Keratinocyte (primary cell): ENCODE results near the gene LATS2. TPM values are rescaled to one million over a fixed set of nuclear protein-coding genes. Genes with fewer than 3 reads are reported as not detected.

Source experiments
- DNase-seq: peaks from one replicate; pipeline ENCODE4 v3.0.0-alpha.2; 2011; ENCODE audit warnings: low read depth, missing footprints, low spot score
- FAIRE-seq: peaks from 2 replicates; lab custom pipeline; 2011; peaks lifted over from hg19 to GRCh38; lab: Jason Lieb, UNC
- H2AFZ ChIP-seq: 2 replicates; pipeline ENCODE4 v1.6.0; 2012; ENCODE audit warnings: low read length, control low read depth, inconsistent platforms; ENCODE audit not compliant: control insufficient read depth
- H3K27ac ChIP-seq: 2 replicates; pipeline ENCODE4 v1.5.1; 2011; ENCODE audit warnings: low read length; ENCODE audit not compliant: control insufficient read depth, insufficient read depth
- H3K27me3 ChIP-seq: 3 replicates; pipeline ENCODE4 v1.6.0; 2011; ENCODE audit warnings: low read length; ENCODE audit not compliant: control insufficient read depth, insufficient read depth; ENCODE audit errors: extremely low read depth
- H3K36me3 ChIP-seq, 2 experiments: 2 replicates in 1 of 2; 3 replicates in 1 of 2; pipeline ENCODE4 v1.5.1; 2011; ENCODE audit warnings: low read length in 2 of 2, mild to moderate bottlenecking in 1 of 2; ENCODE audit not compliant: control insufficient read depth in 2 of 2, insufficient read depth in 2 of 2; ENCODE audit errors: extremely low read depth in 1 of 2
- H3K4me1 ChIP-seq: 3 replicates; pipeline ENCODE4 v1.5.1; 2011; ENCODE audit warnings: low read length; ENCODE audit not compliant: control insufficient read depth, insufficient read depth; ENCODE audit errors: extremely low read depth
- H3K4me2 ChIP-seq: 3 replicates; pipeline ENCODE4 v1.6.0; 2011; ENCODE audit warnings: low read depth, low read length; ENCODE audit not compliant: control insufficient read depth, insufficient read depth; ENCODE audit errors: extremely low read depth
- H3K4me3 ChIP-seq, 3 experiments: fragments of 200-600 bp in 1 of 3; sonication (generic) in 1 of 3; 2 replicates in 2 of 3; 3 replicates in 1 of 3; pipeline ENCODE4 v1.5.1; 2011 to 2016; ENCODE audit warnings: low read length in 3 of 3, mild to moderate bottlenecking in 3 of 3, control low read depth in 2 of 3, inconsistent platforms in 1 of 3, low read depth in 1 of 3, mixed read lengths in 1 of 3, mixed run types in 1 of 3, moderate library complexity in 1 of 3; ENCODE audit not compliant: control insufficient read depth in 2 of 3, insufficient read depth in 2 of 3; ENCODE audit errors: extremely low read depth in 1 of 3
- H3K79me2 ChIP-seq: 2 replicates; pipeline ENCODE4 v1.6.0; 2012; ENCODE audit warnings: low read length; ENCODE audit not compliant: control insufficient read depth, insufficient read depth
- H3K9ac ChIP-seq: 3 replicates; pipeline ENCODE4 v1.6.0; 2011; ENCODE audit warnings: low read length; ENCODE audit not compliant: control insufficient read depth, insufficient read depth; ENCODE audit errors: extremely low read depth
- H3K9me1 ChIP-seq: 3 replicates; pipeline ENCODE4 v1.6.0; 2011; ENCODE audit warnings: low read length; ENCODE audit not compliant: control insufficient read depth, insufficient read depth; ENCODE audit errors: extremely low read depth
- H3K9me3 ChIP-seq: 2 replicates; pipeline ENCODE4 v1.5.1; 2012; ENCODE audit warnings: low read depth, low read length; ENCODE audit not compliant: control insufficient read depth
- H4K20me1 ChIP-seq: 3 replicates; pipeline ENCODE4 v1.6.0; 2011; ENCODE audit warnings: low read length; ENCODE audit not compliant: control insufficient read depth, insufficient read depth; ENCODE audit errors: extremely low read depth
- EZH2 ChIP-seq: IDR thresholded peaks from one replicate; pipeline ENCODE4 v1.6.1; 2012; ENCODE audit warnings: inconsistent platforms, mild to moderate bottlenecking, low read length, moderate library complexity
- dilution Hi-C: fragments of 300-500 bp; cut with MboI; formaldehyde crosslinking; loops from one replicate; pipeline ENCODE4 v1.7.0; 2020; ENCODE audit warnings: low sequenced_read_pairs; ENCODE audit not compliant: extremely low pct_ligation_motif_present
- polyA plus RNA-seq, 5 experiments: library from polyadenylated mRNA; depleted of rRNA in 3 of 5; stranded (reverse) in 3 of 5; stranded (forward) in 1 of 5; unstranded in 1 of 5; fragments of >200 nt; gene quantifications; 1 replicate in 1 of 5; 2 replicates in 3 of 5; 3 replicates in 1 of 5; pipeline versions ENCODE4 v1.2.1 to v1.2.3, GENCODE V29; 2011 to 2012; ENCODE audit warnings: missing spikeins in 2 of 5, low read depth in 1 of 5, low replicate concordance in 1 of 5
- TF ChIP-seq, protein P1 (sequence below), 3 experiments: IDR thresholded peaks in 1 of 3; conservative IDR thresholded peaks in 1 of 3; optimal IDR thresholded peaks in 1 of 3; 2 replicates in 2 of 3; 3 replicates in 1 of 3; pipeline versions ENCODE3 to v1.5.1; 2011; ENCODE audit warnings: low read length in 3 of 3, mild to moderate bottlenecking in 3 of 3, moderate library complexity in 2 of 3, control low read depth in 1 of 3, inconsistent platforms in 1 of 3; ENCODE audit not compliant: insufficient read depth in 2 of 3; ENCODE audit errors: extremely low read depth in 1 of 3

LATS2 gene
- polyA plus RNA-seq, 1 donor (not counting 4 experiments of a cell fraction or from before 2014, with no cell fraction given) = 6.7 TPM

DNA sequence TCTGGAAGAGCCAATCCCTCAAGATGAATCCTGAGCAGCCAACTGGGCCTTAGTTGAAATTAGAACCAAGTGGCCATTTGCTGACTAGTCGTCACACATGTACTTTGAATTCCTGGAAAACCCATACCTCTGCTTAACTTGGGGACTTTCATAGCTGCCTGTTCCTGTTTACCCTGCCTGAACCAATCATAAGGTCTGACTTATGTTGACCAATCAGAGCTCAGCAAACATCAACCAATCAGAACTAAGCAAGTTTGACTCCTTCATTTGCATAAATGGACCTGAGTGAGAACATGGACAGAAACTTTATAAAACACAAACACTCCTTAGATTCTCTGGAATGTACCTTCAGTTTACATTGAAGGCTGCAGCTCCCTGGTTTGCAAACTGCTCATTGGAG lies 50.8 kb downstream of the LATS2 start:
- H4K20me1 ChIP-seq = peaks cover 11% of the 10 kb centered on the region
- H3K9me3 ChIP-seq = no peaks in the 10 kb centered on the region
- no peak for FAIRE-seq
- dilution Hi-C loops = no loop called here
- H3K36me3 ChIP-seq = no peaks in the 10 kb centered on the region
- peaks cover 6% of the 10 kb centered on the region for H3K4me1 ChIP-seq
- H3K79me2 ChIP-seq = peaks cover 86% of the 10 kb centered on the region
- H3K27ac ChIP-seq = no peak overlapping the region
- no peak overlapping the region for H3K4me3 ChIP-seq
- no peak for DNase-seq
- TF ChIP-seq EZH2 = no peak
- H3K4me2 ChIP-seq = no peak overlapping the region
- no peak overlapping the region for H2AFZ ChIP-seq
- H3K9me1 ChIP-seq = no peaks in the 10 kb centered on the region
- H3K27me3 ChIP-seq = no peaks in the 10 kb centered on the region
- H3K9ac ChIP-seq = no peak overlapping the region

DNA sequence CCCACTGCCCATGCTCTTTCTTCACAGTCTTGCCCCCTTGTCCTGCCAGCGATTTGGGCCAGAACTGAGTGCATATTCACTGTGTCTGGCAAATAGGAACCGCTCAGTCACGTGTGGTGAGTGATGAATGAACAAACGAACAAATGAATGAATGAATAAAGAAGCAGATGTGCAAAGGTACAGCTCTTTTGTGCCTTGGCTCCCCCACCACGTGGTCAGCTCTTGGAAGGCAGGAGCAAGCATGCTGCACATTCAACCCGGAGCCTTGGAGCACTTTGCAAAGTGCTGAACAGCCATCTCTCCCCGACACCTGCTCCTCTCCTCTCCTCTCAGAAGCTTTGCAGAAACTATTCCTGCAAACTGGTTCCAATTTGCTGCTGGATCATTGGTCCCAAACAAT lies 52.4 kb downstream of the LATS2 start:
- Histone ChIP-seq H3K4me1 (no peaks in the 10 kb centered on the region), H3K4me2 (no peak overlapping the region), H3K36me3 (peaks cover 0 to 5% of the 10 kb centered on the region in 2 experiments), H3K9me3 (no peaks in the 10 kb centered on the region), H2AFZ (no peak overlapping the region), H3K27ac (no peak overlapping the region), H3K9me1 (no peaks in the 10 kb centered on the region), H3K4me3 (no peak overlapping the region), H3K27me3 (no peaks in the 10 kb centered on the region), H4K20me1 (peaks cover 11% of the 10 kb centered on the region), H3K9ac (no peak overlapping the region), H3K79me2 (peaks cover 85% of the 10 kb centered on the region)
- TF ChIP-seq, protein P1, sequence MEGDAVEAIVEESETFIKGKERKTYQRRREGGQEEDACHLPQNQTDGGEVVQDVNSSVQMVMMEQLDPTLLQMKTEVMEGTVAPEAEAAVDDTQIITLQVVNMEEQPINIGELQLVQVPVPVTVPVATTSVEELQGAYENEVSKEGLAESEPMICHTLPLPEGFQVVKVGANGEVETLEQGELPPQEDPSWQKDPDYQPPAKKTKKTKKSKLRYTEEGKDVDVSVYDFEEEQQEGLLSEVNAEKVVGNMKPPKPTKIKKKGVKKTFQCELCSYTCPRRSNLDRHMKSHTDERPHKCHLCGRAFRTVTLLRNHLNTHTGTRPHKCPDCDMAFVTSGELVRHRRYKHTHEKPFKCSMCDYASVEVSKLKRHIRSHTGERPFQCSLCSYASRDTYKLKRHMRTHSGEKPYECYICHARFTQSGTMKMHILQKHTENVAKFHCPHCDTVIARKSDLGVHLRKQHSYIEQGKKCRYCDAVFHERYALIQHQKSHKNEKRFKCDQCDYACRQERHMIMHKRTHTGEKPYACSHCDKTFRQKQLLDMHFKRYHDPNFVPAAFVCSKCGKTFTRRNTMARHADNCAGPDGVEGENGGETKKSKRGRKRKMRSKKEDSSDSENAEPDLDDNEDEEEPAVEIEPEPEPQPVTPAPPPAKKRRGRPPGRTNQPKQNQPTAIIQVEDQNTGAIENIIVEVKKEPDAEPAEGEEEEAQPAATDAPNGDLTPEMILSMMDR (optimal IDR thresholded peaks at IDR 0.05 in 1 of 3, IDR thresholded peaks at IDR 0.05 in 1 of 3, conservative IDR thresholded peaks at IDR 0.05 in 1 of 3; ENCODE audit: extremely low read depth in 1 of 3, insufficient read depth in 2 of 3, low read length in 3 of 3) = no peak
- TF ChIP-seq EZH2 = no peak
- dilution Hi-C loops = no loop called here
- DNase-seq (no peak), FAIRE-seq (no peak)

DNA sequence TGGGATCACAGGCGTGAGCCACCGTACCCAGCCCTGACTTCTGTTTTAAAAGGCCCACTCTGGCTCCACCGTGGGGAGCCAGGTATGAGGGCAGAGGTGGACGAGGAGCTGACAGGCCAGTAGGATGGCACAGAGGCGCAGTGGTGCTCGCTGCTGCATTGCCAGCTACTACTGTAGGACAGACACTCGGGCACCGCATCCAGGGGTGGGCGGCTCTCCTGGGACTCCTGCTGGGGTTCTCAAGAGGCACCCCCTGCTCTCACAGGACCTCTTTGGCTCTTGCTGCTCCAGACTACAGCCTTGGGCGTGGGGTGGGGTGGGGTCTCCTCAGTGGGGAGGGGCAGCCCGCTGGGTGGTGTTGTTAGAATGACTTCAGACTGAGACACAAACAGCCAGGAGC lies 53.4 kb downstream of the LATS2 start:
- Histone ChIP-seq H3K27me3 (no peaks in the 10 kb centered on the region), H3K9me3 (no peaks in the 10 kb centered on the region), H3K27ac (no peak overlapping the region), H3K9ac (no peak overlapping the region), H3K4me3 (no peak overlapping the region), H3K36me3 (peaks cover 0 to 5% of the 10 kb centered on the region in 2 experiments), H2AFZ (no peak overlapping the region), H4K20me1 (peaks cover 11% of the 10 kb centered on the region), H3K4me2 (no peak overlapping the region), H3K4me1 (no peaks in the 10 kb centered on the region), H3K9me1 (no peaks in the 10 kb centered on the region), H3K79me2 (peaks cover 77% of the 10 kb centered on the region)
- FAIRE-seq (no peak), DNase-seq (no peak)
- TF ChIP-seq EZH2 = no peak
- TF ChIP-seq, protein P1 (optimal IDR thresholded peaks at IDR 0.05 in 1 of 3, IDR thresholded peaks at IDR 0.05 in 1 of 3, conservative IDR thresholded peaks at IDR 0.05 in 1 of 3; ENCODE audit: extremely low read depth in 1 of 3, insufficient read depth in 2 of 3, low read length in 3 of 3) = no peak
- dilution Hi-C loops = no loop called here
